ENCODE data around the gene TNFAIP1.

GRCh38 chr17:28335959-28336871, 654 bp downstream of the TNFAIP1 start:
- TF ChIP-seq POLR2A (IDR thresholded peaks at IDR 0.05), result peak; percentile 3 to 7
- TF ChIP-seq, protein P1, sequence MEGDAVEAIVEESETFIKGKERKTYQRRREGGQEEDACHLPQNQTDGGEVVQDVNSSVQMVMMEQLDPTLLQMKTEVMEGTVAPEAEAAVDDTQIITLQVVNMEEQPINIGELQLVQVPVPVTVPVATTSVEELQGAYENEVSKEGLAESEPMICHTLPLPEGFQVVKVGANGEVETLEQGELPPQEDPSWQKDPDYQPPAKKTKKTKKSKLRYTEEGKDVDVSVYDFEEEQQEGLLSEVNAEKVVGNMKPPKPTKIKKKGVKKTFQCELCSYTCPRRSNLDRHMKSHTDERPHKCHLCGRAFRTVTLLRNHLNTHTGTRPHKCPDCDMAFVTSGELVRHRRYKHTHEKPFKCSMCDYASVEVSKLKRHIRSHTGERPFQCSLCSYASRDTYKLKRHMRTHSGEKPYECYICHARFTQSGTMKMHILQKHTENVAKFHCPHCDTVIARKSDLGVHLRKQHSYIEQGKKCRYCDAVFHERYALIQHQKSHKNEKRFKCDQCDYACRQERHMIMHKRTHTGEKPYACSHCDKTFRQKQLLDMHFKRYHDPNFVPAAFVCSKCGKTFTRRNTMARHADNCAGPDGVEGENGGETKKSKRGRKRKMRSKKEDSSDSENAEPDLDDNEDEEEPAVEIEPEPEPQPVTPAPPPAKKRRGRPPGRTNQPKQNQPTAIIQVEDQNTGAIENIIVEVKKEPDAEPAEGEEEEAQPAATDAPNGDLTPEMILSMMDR (IDR thresholded peaks at IDR 0.05 in 4 of 5, conservative IDR thresholded peaks at IDR 0.05 in 1 of 5), result no peak
